ENCODE measurements around the gene TRIM71. TPM values are rescaled to one million over a fixed set of nuclear protein-coding genes. Genes with fewer than 3 reads are reported as not detected.

TRIM71 gene
- total RNA-seq, 1 donor from 2014 or later: not detected

DNA sequence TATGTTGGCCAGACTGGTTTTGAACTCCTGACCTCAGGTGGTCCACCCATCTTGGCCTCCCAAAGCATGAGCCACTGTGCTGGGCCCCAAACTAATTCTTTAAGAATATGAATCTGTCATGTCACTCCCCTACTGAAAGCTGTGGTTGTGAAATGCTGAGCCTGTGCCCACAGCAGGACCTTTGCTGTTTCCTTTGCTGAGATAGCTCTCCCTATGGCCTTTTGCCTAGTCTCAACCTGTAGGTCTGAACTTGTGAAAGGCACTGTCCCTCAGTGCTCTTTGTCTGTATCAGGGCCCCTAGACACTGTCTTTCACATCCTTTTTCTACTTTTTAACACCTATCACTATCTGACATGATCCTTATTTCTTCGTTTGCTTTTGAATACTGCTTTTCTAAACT is 70.9 kb downstream of the TRIM71 start:
- Mint-ChIP-seq H3K27ac (ENCODE audit: unreplicated experiment) (no peak overlapping the region), H3K4me3 (ENCODE audit: unreplicated experiment) (no peak overlapping the region), H3K9me3 (ENCODE audit: unreplicated experiment) (no peaks in the 10 kb centered on the region), H3K36me3 (ENCODE audit: unreplicated experiment) (no peaks in the 10 kb centered on the region), H3K27me3 (ENCODE audit: unreplicated experiment) (peaks cover 10% of the 10 kb centered on the region), H3K4me1 (ENCODE audit: unreplicated experiment) (peaks cover 3% of the 10 kb centered on the region)
- TF ChIP-seq, protein P1, sequence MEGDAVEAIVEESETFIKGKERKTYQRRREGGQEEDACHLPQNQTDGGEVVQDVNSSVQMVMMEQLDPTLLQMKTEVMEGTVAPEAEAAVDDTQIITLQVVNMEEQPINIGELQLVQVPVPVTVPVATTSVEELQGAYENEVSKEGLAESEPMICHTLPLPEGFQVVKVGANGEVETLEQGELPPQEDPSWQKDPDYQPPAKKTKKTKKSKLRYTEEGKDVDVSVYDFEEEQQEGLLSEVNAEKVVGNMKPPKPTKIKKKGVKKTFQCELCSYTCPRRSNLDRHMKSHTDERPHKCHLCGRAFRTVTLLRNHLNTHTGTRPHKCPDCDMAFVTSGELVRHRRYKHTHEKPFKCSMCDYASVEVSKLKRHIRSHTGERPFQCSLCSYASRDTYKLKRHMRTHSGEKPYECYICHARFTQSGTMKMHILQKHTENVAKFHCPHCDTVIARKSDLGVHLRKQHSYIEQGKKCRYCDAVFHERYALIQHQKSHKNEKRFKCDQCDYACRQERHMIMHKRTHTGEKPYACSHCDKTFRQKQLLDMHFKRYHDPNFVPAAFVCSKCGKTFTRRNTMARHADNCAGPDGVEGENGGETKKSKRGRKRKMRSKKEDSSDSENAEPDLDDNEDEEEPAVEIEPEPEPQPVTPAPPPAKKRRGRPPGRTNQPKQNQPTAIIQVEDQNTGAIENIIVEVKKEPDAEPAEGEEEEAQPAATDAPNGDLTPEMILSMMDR (IDR thresholded peaks at IDR 0.05): no peak
- no peak for DNase-seq (ENCODE audit: extremely low spot score, unreplicated experiment)

DNA sequence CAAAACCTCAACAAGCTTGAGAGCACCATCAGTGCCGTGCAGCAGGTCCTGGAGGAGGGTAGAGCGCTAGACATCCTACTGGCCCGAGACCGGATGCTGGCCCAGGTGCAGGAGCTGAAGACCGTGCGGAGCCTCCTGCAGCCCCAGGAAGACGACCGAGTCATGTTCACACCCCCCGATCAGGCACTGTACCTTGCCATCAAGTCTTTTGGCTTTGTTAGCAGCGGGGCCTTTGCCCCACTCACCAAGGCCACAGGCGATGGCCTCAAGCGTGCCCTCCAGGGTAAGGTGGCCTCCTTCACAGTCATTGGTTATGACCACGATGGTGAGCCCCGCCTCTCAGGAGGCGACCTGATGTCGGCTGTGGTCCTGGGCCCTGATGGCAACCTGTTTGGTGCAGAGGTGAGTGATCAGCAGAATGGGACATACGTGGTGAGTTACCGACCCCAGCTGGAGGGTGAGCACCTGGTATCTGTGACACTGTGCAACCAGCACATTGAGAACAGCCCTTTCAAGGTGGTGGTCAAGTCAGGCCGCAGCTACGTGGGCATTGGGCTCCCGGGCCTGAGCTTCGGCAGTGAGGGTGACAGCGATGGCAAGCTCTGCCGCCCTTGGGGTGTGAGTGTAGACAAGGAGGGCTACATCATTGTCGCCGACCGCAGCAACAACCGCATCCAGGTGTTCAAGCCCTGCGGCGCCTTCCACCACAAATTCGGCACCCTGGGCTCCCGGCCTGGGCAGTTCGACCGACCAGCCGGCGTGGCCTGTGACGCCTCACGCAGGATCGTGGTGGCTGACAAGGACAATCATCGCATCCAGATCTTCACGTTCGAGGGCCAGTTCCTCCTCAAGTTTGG is 72.9 kb downstream of the TRIM71 start:
- Mint-ChIP-seq H3K27ac (ENCODE audit: unreplicated experiment) (no peak overlapping the region), H3K27me3 (ENCODE audit: unreplicated experiment) (peaks cover 28% of the 10 kb centered on the region), H3K4me1 (ENCODE audit: unreplicated experiment) (peaks cover 3% of the 10 kb centered on the region), H3K36me3 (ENCODE audit: unreplicated experiment) (no peaks in the 10 kb centered on the region), H3K9me3 (ENCODE audit: unreplicated experiment) (no peaks in the 10 kb centered on the region), H3K4me3 (ENCODE audit: unreplicated experiment) (no peak overlapping the region)
- DNase-seq (ENCODE audit: extremely low spot score, unreplicated experiment): no peak
- TF ChIP-seq, protein P1 (IDR thresholded peaks at IDR 0.05): no peak

DNA sequence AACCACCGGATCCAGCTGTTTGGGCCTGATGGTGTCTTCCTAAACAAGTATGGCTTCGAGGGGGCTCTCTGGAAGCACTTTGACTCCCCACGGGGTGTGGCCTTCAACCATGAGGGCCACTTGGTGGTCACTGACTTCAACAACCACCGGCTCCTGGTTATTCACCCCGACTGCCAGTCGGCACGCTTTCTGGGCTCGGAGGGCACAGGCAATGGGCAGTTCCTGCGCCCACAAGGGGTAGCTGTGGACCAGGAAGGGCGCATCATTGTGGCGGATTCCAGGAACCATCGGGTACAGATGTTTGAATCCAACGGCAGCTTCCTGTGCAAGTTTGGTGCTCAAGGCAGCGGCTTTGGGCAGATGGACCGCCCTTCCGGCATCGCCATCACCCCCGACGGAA is 73.6 kb downstream of the TRIM71 start:
- DNase-seq (ENCODE audit: extremely low spot score, unreplicated experiment): no peak
- no peak overlapping the region for H3K27ac Mint-ChIP-seq (ENCODE audit: unreplicated experiment)
- peaks cover 2% of the 10 kb centered on the region for H3K4me1 Mint-ChIP-seq (ENCODE audit: unreplicated experiment)
- TF ChIP-seq, protein P1 (IDR thresholded peaks at IDR 0.05): no peak
- no peak overlapping the region for H3K4me3 Mint-ChIP-seq (ENCODE audit: unreplicated experiment)
- H3K9me3 Mint-ChIP-seq (ENCODE audit: unreplicated experiment): no peaks in the 10 kb centered on the region
- H3K36me3 Mint-ChIP-seq (ENCODE audit: unreplicated experiment): no peaks in the 10 kb centered on the region
- peaks cover 32% of the 10 kb centered on the region for H3K27me3 Mint-ChIP-seq (ENCODE audit: unreplicated experiment)

DNA sequence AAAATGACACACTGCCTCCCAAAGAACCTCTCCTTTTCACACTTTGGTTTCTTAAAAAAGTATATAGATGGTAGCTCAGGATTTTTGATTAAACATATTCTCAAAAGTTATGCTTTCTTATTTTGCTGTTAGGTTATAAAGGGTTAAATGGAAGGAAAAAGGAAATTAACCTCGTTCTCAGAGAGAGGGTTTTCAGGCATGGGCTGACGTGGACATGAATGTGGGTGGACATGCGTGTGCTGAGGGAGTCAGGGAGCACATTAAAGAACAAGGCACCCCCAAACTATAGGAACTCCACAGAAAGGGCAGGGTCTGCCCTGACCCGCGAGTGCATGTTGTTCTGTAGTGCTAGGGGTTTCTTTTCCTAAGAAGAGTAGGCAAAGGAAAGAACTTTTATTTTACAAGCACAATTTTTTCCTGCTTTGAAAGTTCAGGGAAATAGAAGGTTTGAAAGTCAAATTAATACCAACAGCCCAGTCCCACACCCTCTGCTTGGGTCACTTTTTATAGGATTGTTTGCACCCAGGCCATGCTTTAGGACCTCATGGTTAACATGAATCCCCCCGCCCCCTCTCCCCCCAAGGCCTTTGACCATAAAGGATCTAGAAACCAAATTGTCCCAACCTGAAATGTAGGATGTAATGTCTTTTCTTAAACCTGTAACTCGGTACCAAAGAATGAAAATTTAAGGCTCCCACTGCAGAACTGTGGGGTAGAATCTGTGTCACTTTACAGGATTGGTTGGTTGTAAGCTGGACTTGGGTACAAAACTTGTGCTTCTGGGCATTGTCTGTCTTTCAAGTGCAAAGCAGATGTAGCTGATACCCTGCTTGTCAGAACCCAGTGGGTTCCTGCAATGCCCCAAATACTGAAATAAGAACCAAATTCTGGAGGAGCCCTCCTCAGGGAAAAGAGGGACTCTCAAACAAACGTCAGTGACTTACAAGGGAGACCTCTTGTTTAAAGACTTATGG is 75.1 kb downstream of the TRIM71 start:
- TF ChIP-seq, protein P1 (IDR thresholded peaks at IDR 0.05): no peak
- Mint-ChIP-seq H3K4me1 (ENCODE audit: unreplicated experiment) (no peaks in the 10 kb centered on the region), H3K27ac (ENCODE audit: unreplicated experiment) (no peak overlapping the region), H3K27me3 (ENCODE audit: unreplicated experiment) (peaks cover 34% of the 10 kb centered on the region), H3K9me3 (ENCODE audit: unreplicated experiment) (no peaks in the 10 kb centered on the region), H3K4me3 (ENCODE audit: unreplicated experiment) (no peak overlapping the region), H3K36me3 (ENCODE audit: unreplicated experiment) (no peaks in the 10 kb centered on the region)
- no peak for DNase-seq (ENCODE audit: extremely low spot score, unreplicated experiment)

DNA sequence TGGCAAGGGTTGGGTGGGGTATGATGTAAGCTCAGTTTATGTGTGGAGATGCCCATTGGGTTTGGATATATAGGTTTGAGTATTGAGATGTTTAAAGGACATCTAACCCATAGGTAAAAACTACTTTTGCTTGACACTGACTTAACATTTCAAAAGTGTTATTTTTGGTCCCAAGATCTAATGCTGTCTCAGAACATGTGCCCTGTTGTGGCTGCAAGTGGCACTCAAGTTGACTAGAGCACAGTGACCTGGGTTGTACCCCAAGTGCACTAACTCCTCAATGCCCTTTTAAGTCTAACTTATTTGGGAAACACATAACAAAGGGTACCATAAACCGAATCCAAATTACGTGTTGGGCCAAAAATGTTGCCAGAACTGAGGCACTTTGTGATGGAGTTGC is 77.2 kb downstream of the TRIM71 start:
- Mint-ChIP-seq H3K9me3 (ENCODE audit: unreplicated experiment) (no peaks in the 10 kb centered on the region), H3K4me1 (ENCODE audit: unreplicated experiment) (no peaks in the 10 kb centered on the region), H3K27ac (ENCODE audit: unreplicated experiment) (no peak overlapping the region), H3K4me3 (ENCODE audit: unreplicated experiment) (no peak overlapping the region), H3K36me3 (ENCODE audit: unreplicated experiment) (no peaks in the 10 kb centered on the region), H3K27me3 (ENCODE audit: unreplicated experiment) (peaks cover 34% of the 10 kb centered on the region)
- TF ChIP-seq, protein P1 (IDR thresholded peaks at IDR 0.05): no peak
- no peak for DNase-seq (ENCODE audit: extremely low spot score, unreplicated experiment)
